ENCODE measurements around the gene CHL1. TPM values are rescaled to one million over a fixed set of nuclear protein-coding genes. Genes with fewer than 3 reads are reported as not detected.

The CHL1 gene
- total RNA-seq, 1 donor from 2014 or later, result 7.4 TPM

DNA sequence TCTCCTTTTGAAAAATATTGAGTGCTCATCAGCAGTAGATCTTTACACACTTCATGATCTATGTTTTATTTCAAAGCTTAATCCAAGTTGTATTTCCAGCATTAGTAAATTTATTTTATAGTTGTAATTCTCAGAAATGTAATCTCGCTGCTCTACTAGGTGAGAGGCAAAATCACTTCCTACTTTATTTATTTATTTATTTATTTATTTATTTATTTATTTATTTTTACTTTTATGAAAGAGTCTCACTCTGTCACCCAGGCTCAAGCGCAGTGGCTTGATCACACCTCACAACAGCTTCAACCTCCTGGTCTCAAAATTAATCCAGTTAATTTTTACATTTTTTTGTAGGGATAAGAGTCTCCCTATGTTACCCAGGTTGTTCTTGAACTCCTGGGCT lies 127.9 kb downstream of the CHL1 start:
- H3K4me3 Mint-ChIP-seq, result no peak overlapping the region
- ChIA-PET CTCF (no interaction called here), POLR2A (interaction anchor here (0.6 kb wide), 1 partner anchor 46 kb away, joined by 3 read pairs; no protein-coding TSS in a partner anchor)
- no peaks in the 10 kb centered on the region for H3K36me3 Mint-ChIP-seq (ENCODE audit: low read depth)
- TF ChIP-seq, protein P1, sequence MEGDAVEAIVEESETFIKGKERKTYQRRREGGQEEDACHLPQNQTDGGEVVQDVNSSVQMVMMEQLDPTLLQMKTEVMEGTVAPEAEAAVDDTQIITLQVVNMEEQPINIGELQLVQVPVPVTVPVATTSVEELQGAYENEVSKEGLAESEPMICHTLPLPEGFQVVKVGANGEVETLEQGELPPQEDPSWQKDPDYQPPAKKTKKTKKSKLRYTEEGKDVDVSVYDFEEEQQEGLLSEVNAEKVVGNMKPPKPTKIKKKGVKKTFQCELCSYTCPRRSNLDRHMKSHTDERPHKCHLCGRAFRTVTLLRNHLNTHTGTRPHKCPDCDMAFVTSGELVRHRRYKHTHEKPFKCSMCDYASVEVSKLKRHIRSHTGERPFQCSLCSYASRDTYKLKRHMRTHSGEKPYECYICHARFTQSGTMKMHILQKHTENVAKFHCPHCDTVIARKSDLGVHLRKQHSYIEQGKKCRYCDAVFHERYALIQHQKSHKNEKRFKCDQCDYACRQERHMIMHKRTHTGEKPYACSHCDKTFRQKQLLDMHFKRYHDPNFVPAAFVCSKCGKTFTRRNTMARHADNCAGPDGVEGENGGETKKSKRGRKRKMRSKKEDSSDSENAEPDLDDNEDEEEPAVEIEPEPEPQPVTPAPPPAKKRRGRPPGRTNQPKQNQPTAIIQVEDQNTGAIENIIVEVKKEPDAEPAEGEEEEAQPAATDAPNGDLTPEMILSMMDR (IDR thresholded peaks at IDR 0.05), result no peak
- DNase-seq (no peak), ATAC-seq (ENCODE audit: low read depth) (no peak)
- intact Hi-C loops (cut with micrococcal nuclease), result no loop called here
- no peaks in the 10 kb centered on the region for H3K27me3 Mint-ChIP-seq
- H3K4me1 Mint-ChIP-seq, result no peaks in the 10 kb centered on the region
- no peaks in the 10 kb centered on the region for H3K9me3 Mint-ChIP-seq
- H3K27ac Mint-ChIP-seq, result no peak overlapping the region

DNA sequence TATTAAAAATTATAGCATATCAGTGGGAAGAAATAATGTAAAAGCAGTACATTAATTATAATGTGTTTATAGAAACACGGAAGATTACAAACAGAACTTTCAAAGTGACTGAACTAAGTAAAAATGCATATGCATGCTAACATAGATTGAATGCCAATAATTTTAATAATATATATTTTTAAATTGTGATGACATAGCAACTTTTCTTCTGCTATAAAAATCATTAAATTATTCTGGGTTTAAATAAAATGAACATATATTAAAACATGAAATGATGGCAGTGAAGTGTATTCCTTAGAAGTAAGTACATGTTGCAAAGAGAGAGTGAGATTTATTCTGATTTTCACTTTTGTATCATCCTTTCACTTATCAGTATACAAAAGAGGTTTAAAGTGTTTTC lies 128.9 kb downstream of the CHL1 start:
- peaks cover 2% of the 10 kb centered on the region for H3K4me1 Mint-ChIP-seq
- no peak overlapping the region for H3K4me3 Mint-ChIP-seq
- no peaks in the 10 kb centered on the region for H3K36me3 Mint-ChIP-seq (ENCODE audit: low read depth)
- H3K27me3 Mint-ChIP-seq, result no peaks in the 10 kb centered on the region
- ChIA-PET POLR2A (no interaction called here), CTCF (no interaction called here)
- H3K27ac Mint-ChIP-seq, result no peak overlapping the region
- no peak for DNase-seq
- TF ChIP-seq, protein P1 (IDR thresholded peaks at IDR 0.05), result no peak
- ATAC-seq (ENCODE audit: low read depth), result no peak
- H3K9me3 Mint-ChIP-seq, result no peaks in the 10 kb centered on the region
- intact Hi-C loops (cut with micrococcal nuclease), result no loop called here

DNA sequence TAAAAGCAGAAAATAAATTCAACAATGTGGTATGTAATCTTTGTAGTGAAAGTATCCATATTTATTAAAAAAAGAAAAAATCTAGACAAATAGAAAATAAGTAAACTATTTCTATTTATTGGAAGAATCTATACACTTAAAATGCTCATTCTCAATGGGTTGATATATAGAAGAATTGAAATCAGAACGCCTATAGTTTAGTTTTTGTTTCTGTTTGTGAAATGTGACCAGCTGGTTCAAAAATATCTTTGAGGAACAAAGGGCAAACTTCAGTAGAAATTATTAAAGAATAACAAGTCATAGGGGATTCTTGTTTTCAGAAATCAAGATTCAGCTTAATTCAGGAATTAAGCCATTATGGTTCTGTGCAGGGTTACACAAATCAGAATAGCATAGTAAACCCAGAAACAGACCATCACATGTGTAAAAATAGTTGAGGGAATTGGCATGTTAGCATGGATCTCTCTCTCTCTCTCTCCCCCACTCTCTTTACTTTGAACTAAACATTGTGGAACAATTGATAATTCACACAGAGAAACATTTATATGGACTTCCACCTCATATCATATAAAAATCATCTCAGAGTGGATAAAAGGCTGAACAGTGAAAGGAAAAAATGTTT lies 134.0 kb downstream of the CHL1 start:
- peaks cover 9% of the 10 kb centered on the region for H3K4me1 Mint-ChIP-seq
- H3K9me3 Mint-ChIP-seq, result no peaks in the 10 kb centered on the region

DNA sequence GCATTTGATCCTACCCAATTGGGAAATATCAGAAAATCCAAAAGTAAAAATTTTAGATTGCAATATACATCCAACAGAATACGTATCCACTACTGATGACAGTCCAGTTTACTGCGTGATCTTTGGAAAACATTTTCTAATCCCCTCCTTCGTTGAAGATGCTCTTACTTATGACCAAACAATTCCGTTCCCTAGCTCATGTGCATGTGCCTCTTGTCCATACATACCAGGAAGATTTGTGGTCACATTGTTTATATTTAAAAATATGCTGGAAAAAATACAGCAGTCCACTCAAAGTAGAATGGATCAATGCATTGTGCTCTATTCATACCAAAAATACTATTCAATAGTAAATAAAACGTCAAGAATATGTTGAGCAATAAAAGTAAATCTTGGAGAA lies 135.3 kb downstream of the CHL1 start:
- no peak for ATAC-seq (ENCODE audit: low read depth)
- H3K27ac Mint-ChIP-seq, result no peak overlapping the region
- H3K4me3 Mint-ChIP-seq, result no peak overlapping the region
- CTCF ChIA-PET, result no interaction called here
- no peaks in the 10 kb centered on the region for H3K9me3 Mint-ChIP-seq
- POLR2A ChIA-PET, result no interaction called here
- DNase-seq, result no peak
- intact Hi-C loops (cut with micrococcal nuclease), result loop anchor here (2.0 kb wide), 1 partner anchor 21 kb away; no protein-coding TSS in a partner anchor
- no peaks in the 10 kb centered on the region for H3K27me3 Mint-ChIP-seq
- peaks cover 9% of the 10 kb centered on the region for H3K4me1 Mint-ChIP-seq
- no peaks in the 10 kb centered on the region for H3K36me3 Mint-ChIP-seq (ENCODE audit: low read depth)
- TF ChIP-seq, protein P1 (IDR thresholded peaks at IDR 0.05), result no peak

More for the DNA sequence above, 134.0 kb downstream of the CHL1 start:
- DNase-seq, result no peak
- Mint-ChIP-seq H3K27me3 (no peaks in the 10 kb centered on the region), H3K4me3 (no peak overlapping the region), H3K27ac (no peak overlapping the region), H3K36me3 (ENCODE audit: low read depth) (no peaks in the 10 kb centered on the region)
- ATAC-seq (ENCODE audit: low read depth), result no peak
- CTCF ChIA-PET, result interaction anchor here (0.9 kb wide), 1 partner anchor 24 kb away, joined by 3 read pairs; no protein-coding TSS in a partner anchor
- intact Hi-C loops (cut with micrococcal nuclease), result loop anchor here (2.0 kb wide), 1 partner anchor 20 kb away; no protein-coding TSS in a partner anchor
- TF ChIP-seq, protein P1 (IDR thresholded peaks at IDR 0.05), result no peak
- POLR2A ChIA-PET, result no interaction called here

DNA sequence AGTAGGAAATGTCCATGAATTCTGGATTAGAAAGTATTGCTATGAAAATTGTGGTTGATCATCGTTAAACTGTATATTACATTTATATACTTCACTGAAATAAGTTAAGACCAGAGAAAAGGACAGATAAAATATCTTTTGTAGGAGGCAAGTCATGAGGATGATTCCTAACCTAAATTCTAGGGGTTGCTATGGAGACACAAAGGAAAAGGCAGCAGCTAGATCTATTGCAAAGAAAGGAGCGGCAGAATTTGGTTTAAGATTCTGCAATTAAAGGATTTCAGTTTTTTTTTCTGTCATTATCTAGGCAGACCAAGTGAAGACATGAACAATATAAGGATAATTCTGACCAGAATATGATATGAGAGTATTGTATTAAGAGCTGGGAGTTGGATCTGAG lies 136.1 kb downstream of the CHL1 start:
- CTCF ChIA-PET, result no interaction called here
- POLR2A ChIA-PET, result no interaction called here
- TF ChIP-seq, protein P1 (IDR thresholded peaks at IDR 0.05), result no peak
- no peak overlapping the region for H3K4me3 Mint-ChIP-seq
- H3K36me3 Mint-ChIP-seq (ENCODE audit: low read depth), result no peaks in the 10 kb centered on the region
- intact Hi-C loops (cut with micrococcal nuclease), result no loop called here
- H3K9me3 Mint-ChIP-seq, result no peaks in the 10 kb centered on the region
- DNase-seq (no peak), ATAC-seq (ENCODE audit: low read depth) (no peak)
- H3K4me1 Mint-ChIP-seq, result peaks cover 9% of the 10 kb centered on the region
- no peak overlapping the region for H3K27ac Mint-ChIP-seq
- H3K27me3 Mint-ChIP-seq, result no peaks in the 10 kb centered on the region

All from activated B cell treated with CpG ODN at 0.5 μM for 24 hours (primary cell).